ENCODE measurements around the gene TRPM4.

TRPM4 gene

DNA sequence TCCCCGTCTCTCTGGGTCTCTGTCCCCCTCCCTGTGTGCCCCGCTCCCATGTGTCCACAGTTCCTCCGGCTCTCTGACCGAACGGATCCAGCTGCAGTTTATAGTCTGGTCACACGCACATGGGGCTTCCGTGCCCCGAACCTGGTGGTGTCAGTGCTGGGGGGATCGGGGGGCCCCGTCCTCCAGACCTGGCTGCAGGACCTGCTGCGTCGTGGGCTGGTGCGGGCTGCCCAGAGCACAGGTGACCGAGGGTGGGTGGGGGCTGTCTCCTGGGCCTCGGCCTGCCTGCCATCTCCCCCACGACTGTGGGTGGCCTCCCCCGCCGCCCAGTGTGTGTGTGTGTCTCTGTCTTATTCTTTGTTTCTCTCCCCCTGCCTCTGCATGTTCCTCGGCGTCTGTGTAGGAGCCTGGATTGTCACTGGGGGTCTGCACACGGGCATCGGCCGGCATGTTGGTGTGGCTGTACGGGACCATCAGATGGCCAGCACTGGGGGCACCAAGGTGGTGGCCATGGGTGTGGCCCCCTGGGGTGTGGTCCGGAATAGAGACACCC lies 10.3 kb downstream of the TRPM4 start:
- H3K79me2 ChIP-seq (ENCODE audit: insufficient read depth, low read length) = no peaks in the 10 kb centered on the region
- no peaks in the 10 kb centered on the region for H3K9me3 ChIP-seq (ENCODE audit: insufficient read depth, low read depth, low read length)
- H3K9ac ChIP-seq (ENCODE audit: low read depth, low read length, poor library complexity, severe bottlenecking) = no peak overlapping the region
- no peaks in the 10 kb centered on the region for H3K36me3 ChIP-seq (ENCODE audit: insufficient read depth, low read length)
- no peaks in the 10 kb centered on the region for H3K27me3 ChIP-seq (ENCODE audit: insufficient read depth, low read length, poor library complexity, severe bottlenecking)
- no peaks in the 10 kb centered on the region for H3K4me1 ChIP-seq (ENCODE audit: insufficient read depth, low read length, poor library complexity, severe bottlenecking)
- H3F3A ChIP-seq (ENCODE audit: low read depth) = no peaks in the 10 kb centered on the region
- no peak overlapping the region for H3K4me2 ChIP-seq (ENCODE audit: low read depth, low read length, poor library complexity, severe bottlenecking)
- no peak overlapping the region for H2AFZ ChIP-seq (ENCODE audit: low read length)
- H4K20me1 ChIP-seq (ENCODE audit: insufficient read depth, low read length, poor library complexity, severe bottlenecking) = no peaks in the 10 kb centered on the region
- no peak overlapping the region for H3K4me3 ChIP-seq (ENCODE audit: low read length, poor library complexity, severe bottlenecking)
- no peak for TF ChIP-seq EZH2phosphoT487 (IDR thresholded peaks at IDR 0.05; ENCODE audit: borderline replicate concordance)
- TF ChIP-seq, protein P1, sequence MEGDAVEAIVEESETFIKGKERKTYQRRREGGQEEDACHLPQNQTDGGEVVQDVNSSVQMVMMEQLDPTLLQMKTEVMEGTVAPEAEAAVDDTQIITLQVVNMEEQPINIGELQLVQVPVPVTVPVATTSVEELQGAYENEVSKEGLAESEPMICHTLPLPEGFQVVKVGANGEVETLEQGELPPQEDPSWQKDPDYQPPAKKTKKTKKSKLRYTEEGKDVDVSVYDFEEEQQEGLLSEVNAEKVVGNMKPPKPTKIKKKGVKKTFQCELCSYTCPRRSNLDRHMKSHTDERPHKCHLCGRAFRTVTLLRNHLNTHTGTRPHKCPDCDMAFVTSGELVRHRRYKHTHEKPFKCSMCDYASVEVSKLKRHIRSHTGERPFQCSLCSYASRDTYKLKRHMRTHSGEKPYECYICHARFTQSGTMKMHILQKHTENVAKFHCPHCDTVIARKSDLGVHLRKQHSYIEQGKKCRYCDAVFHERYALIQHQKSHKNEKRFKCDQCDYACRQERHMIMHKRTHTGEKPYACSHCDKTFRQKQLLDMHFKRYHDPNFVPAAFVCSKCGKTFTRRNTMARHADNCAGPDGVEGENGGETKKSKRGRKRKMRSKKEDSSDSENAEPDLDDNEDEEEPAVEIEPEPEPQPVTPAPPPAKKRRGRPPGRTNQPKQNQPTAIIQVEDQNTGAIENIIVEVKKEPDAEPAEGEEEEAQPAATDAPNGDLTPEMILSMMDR (conservative IDR thresholded peaks at IDR 0.05; ENCODE audit: low read length) = no peak
- no peaks in the 10 kb centered on the region for H3K9me2 ChIP-seq (replicated peaks; ENCODE audit: low read depth, low read length)

GRCh38 chr19:49168421-49168820 lies 10.8 kb downstream of the TRPM4 start:
- Histone ChIP-seq H3K27me3 (ENCODE audit: insufficient read depth, low read length, poor library complexity, severe bottlenecking) (no peaks in the 10 kb centered on the region), H4K20me1 (ENCODE audit: insufficient read depth, low read length, poor library complexity, severe bottlenecking) (no peaks in the 10 kb centered on the region), H3K4me2 (ENCODE audit: low read depth, low read length, poor library complexity, severe bottlenecking) (no peak overlapping the region), H3K9me3 (ENCODE audit: insufficient read depth, low read depth, low read length) (no peaks in the 10 kb centered on the region), H3K36me3 (ENCODE audit: insufficient read depth, low read length) (no peaks in the 10 kb centered on the region), H3K79me2 (ENCODE audit: insufficient read depth, low read length) (no peaks in the 10 kb centered on the region), H2AFZ (ENCODE audit: low read length) (no peak overlapping the region), H3K4me1 (ENCODE audit: insufficient read depth, low read length, poor library complexity, severe bottlenecking) (no peaks in the 10 kb centered on the region), H3K4me3 (ENCODE audit: low read length, poor library complexity, severe bottlenecking) (no peak overlapping the region), H3F3A (ENCODE audit: low read depth) (no peaks in the 10 kb centered on the region), H3K9me2 (replicated peaks; ENCODE audit: low read depth, low read length) (no peaks in the 10 kb centered on the region), H3K9ac (ENCODE audit: low read depth, low read length, poor library complexity, severe bottlenecking) (no peak overlapping the region)
- TF ChIP-seq EZH2phosphoT487 (IDR thresholded peaks at IDR 0.05; ENCODE audit: borderline replicate concordance) = no peak
- TF ChIP-seq, protein P1 (conservative IDR thresholded peaks at IDR 0.05; ENCODE audit: low read length) = no peak

DNA sequence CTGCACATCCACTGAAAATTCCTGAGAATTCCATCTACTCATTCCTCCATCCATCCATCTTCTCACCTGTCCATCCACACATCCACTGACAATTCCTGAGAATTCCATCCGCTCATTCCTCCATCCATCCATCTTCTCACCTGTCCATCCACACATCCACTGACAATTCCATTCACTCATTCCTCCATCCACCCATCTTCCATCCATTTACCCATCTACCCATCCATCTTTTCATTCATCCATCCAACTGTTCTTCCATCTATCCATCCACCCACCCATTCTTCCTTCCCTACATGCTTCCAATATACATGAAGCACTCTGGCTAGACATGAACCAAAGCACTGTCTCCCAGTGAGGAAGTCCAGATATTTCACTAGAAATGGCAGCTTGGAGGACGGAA lies 15.6 kb downstream of the TRPM4 start:
- Histone ChIP-seq H3K4me3 (ENCODE audit: low read length, poor library complexity, severe bottlenecking) (no peak overlapping the region), H3K4me1 (ENCODE audit: insufficient read depth, low read length, poor library complexity, severe bottlenecking) (no peaks in the 10 kb centered on the region), H3K27me3 (ENCODE audit: insufficient read depth, low read length, poor library complexity, severe bottlenecking) (no peaks in the 10 kb centered on the region), H3K9me3 (ENCODE audit: insufficient read depth, low read depth, low read length) (no peaks in the 10 kb centered on the region), H3K4me2 (ENCODE audit: low read depth, low read length, poor library complexity, severe bottlenecking) (no peak overlapping the region), H4K20me1 (ENCODE audit: insufficient read depth, low read length, poor library complexity, severe bottlenecking) (no peaks in the 10 kb centered on the region), H3F3A (ENCODE audit: low read depth) (no peaks in the 10 kb centered on the region), H3K36me3 (ENCODE audit: insufficient read depth, low read length) (no peaks in the 10 kb centered on the region), H3K79me2 (ENCODE audit: insufficient read depth, low read length) (no peaks in the 10 kb centered on the region), H2AFZ (ENCODE audit: low read length) (no peak overlapping the region), H3K9ac (ENCODE audit: low read depth, low read length, poor library complexity, severe bottlenecking) (no peak overlapping the region), H3K9me2 (replicated peaks; ENCODE audit: low read depth, low read length) (no peaks in the 10 kb centered on the region)
- no peak for TF ChIP-seq EZH2phosphoT487 (IDR thresholded peaks at IDR 0.05; ENCODE audit: borderline replicate concordance)
- TF ChIP-seq, protein P1 (conservative IDR thresholded peaks at IDR 0.05; ENCODE audit: low read length) = no peak

Data from Loucy (cell line).